Measurements from ENCODE around the gene EXOSC1.

DNA sequence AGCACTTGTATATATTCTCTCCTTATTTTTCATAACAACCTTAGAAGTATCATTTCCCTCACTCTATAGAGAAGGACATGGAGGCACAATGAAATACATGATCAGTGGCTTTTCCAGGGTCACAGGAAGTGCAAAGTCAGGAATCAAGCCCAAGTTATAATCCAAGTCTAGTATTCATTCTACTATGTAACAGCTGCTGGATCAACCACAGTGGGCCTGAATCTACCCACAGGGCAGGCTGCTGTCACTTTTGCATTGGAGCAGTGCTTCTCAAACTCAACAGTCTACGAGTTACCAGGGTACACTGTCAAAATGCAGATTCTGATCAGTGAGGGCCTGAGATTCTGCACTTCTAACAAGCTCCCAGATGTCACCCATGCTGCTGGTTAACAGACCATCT is 18.4 kb upstream of the EXOSC1 start:
- TF ChIP-seq, protein P1, sequence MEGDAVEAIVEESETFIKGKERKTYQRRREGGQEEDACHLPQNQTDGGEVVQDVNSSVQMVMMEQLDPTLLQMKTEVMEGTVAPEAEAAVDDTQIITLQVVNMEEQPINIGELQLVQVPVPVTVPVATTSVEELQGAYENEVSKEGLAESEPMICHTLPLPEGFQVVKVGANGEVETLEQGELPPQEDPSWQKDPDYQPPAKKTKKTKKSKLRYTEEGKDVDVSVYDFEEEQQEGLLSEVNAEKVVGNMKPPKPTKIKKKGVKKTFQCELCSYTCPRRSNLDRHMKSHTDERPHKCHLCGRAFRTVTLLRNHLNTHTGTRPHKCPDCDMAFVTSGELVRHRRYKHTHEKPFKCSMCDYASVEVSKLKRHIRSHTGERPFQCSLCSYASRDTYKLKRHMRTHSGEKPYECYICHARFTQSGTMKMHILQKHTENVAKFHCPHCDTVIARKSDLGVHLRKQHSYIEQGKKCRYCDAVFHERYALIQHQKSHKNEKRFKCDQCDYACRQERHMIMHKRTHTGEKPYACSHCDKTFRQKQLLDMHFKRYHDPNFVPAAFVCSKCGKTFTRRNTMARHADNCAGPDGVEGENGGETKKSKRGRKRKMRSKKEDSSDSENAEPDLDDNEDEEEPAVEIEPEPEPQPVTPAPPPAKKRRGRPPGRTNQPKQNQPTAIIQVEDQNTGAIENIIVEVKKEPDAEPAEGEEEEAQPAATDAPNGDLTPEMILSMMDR (conservative IDR thresholded peaks at IDR 0.05; ENCODE audit: low read depth, low read length): no peak
- TF ChIP-seq EZH2 (IDR thresholded peaks at IDR 0.05; ENCODE audit: low read length, unreplicated experiment) (no peak), EZH2phosphoT487 (IDR thresholded peaks at IDR 0.05; ENCODE audit: borderline replicate concordance, low read length) (no peak)

All from PC-3 (cell line).